Fibroblast of pulmonary artery (primary cell): ENCODE measurements around the gene FBXO2.
A peak's percentile ranks its signal among the peaks of the same experiment; 100 is the strongest.
"Not testable (repeated sequence)": the region's sequence is repeated elsewhere in the genome, so short reads cannot be mapped to it uniquely, and the experiment has no call there.

Experiments
- DNase-seq: peaks from one replicate; pipeline ENCODE4 v3.0.0-alpha.2; 2010; ENCODE audit warnings: low read depth
- H3K4me3 ChIP-seq: replicated peaks from 2 replicates; pipeline ENCODE4 v1.5.1; 2011; ENCODE audit warnings: low read depth, mild to moderate bottlenecking, control low read depth, low read length, moderate library complexity
- CTCF ChIP-seq: IDR thresholded peaks from 2 replicates; pipeline ENCODE4 v1.5.1; 2011; ENCODE audit warnings: mild to moderate bottlenecking, control low read depth, low read length, inconsistent platforms; ENCODE audit errors: missing control alignments

The FBXO2 gene

DNA sequence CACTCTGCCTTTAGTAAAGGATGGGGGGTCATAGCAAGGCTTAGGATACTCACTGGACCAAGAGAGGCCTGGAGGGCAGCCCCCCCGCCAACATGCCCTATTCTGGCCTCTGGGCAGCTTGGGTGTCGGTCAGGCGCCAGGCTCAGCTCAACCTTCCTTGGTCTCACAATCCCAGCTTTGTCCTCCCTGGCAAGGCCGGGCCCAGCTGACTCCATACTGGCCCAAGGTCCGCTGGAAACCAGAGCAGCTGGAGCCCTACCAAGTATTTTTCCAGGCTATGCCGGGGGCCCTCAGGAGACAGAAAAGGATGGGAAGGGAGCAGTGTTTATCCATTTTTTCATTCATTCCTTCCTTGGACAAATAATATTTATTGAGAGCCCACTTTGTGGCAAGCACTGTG, 6.2 kb downstream of the FBXO2 start:
- no peak for DNase-seq
- H3K4me3 ChIP-seq = no peak overlapping the region
- no peak for TF ChIP-seq CTCF

DNA sequence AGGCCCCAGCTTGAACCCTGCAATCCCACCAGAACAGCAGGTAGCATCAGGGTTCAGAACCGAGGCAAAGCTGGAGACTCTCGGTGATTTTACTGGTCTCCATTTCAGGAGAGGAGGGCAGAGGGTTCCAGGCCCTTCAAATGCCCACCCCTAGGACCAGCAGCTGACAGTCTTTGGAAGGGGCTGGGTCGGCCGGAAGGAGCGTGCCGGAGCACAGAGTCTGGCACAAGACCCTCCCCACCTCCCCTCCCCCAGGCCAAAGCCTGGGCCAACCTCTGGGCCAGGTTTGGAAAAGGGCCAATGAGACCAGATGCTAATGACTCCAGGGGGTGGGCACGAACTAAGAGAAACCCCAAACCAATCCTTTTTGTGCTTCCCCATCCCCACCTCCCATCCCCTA, 6.9 kb downstream of the FBXO2 start:
- no peak for TF ChIP-seq CTCF
- no peak for DNase-seq
- H3K4me3 ChIP-seq = no peak overlapping the region

- DNase-seq = no peak
- no peak overlapping the region for H3K4me3 ChIP-seq
- TF ChIP-seq CTCF = no peak
Measured at GRCh38 chr1:11646317-11646716, 7.9 kb downstream of the FBXO2 start.

DNA sequence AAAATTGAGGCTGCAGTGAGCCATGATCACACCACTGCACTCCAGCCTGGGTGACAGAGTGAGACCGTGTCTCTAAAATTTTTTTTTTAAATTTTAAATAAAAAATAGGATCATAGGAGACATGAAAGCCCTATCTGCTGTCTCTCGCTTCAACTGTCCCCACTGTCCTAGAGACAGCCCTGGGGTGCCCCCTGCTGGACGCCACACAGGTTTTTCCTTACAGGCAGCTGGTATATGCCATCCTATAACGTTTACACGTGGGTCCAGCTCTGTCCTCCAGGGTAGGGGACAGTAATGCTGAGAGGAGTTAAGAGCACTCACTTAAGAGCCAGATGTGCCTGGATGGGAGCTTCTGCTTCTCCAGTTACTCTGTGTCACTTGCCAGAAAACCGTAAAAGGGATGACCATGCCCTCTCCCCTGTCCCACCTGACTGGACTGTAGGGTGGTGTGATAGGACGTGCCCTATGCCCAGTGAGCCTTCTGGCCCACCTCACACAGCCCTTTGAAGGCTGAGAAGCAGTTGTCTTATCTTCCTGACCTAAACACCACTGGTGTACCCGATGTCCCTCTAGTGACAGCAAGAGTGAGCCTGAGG, 8.5 kb downstream of the FBXO2 start:
- no peak overlapping the region for H3K4me3 ChIP-seq
- DNase-seq = peak; percentile 78
- TF ChIP-seq CTCF = peak; percentile 81

- DNase-seq = no peak
- no peak for TF ChIP-seq CTCF
- no peak overlapping the region for H3K4me3 ChIP-seq
Measured at GRCh38 chr1:11645270-11645669, 9.0 kb downstream of the FBXO2 start.

DNA sequence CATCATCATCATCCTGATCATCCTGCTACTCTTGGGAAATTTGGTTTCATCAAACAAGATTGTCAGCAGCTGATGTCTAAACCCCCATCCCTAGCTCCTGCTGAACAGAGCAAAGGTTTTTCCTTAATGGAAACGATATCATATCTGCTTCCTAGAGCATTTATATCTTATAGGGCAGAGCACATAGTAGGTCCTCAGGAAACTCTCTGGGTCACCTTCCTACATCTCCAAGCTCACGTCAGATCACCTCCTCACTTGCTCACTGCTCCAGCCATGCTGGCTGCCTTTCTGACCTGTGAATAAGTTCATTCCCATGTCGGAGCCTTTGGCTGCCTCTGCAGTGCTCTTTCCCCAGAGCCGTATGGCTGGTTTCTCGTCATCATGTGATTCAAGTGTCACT, 10.4 kb downstream of the FBXO2 start:
- H3K4me3 ChIP-seq = no peak overlapping the region
- no peak for TF ChIP-seq CTCF
- DNase-seq = no peak

DNA sequence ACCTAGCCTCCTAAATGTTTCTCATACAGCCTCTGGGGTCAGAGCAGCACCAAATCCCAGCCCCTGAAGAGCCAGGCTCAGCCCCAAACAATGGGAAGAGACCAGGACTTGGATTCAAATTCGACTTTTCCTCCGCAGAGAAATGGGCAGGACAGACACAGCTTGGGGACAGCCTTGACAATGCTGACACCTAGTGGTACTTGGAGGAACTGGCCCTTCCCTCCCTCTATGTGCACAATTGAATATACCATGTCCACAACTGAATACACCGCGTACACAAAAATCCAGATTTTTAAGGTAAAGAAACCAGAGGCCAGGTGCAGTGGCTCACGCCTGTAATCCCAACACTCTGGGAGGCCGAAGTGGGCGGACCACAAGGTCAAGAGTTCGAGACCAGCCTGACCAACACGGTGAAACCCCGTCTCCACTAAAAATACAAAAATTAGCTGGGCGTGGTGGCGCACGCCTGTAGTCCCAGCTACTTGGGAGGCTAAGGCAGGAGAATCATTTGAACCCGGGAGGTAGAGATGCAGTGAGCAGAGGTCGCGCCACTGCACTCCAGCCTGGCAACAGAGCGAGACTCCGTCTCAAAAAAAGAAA, 11.7 kb downstream of the FBXO2 start:
- not testable (repeated sequence) for H3K4me3 ChIP-seq
- DNase-seq = peak; percentile 79
